Stimulated activated CD8-positive, alpha-beta memory T cell treated with anti-CD3 and anti-CD28 coated beads, Interleukin-15, amount 100 ng/mL, for 24 hours (primary cell): ENCODE results near the gene CPS1.

ENCODE experiments used
- DNase-seq: peaks from one replicate; pipeline ENCODE4 v3.0.0-alpha.2; 2020; ENCODE audit warnings: low read depth

Gene CPS1

GRCh38 chr2:210606001-210606400 lies 49.6 kb downstream of the CPS1 start:
- DNase-seq: no peak

DNA sequence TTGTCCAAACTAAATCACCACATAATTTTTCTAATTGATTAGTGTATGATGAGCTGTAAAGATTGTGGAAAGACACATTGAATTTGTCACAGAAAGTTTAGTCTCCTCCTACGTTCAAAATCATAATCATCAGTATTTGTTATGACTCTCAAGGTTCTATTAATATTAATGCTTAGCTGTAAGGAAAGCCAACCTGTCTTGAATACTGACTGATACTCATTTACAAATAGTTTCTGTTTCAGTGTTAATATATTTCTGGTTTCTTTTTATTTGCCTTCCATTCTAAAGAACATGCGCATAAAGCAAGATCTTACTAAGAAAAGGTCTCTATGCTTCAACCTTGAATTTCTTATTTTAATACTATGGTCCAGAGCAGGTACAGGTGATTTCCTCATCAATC lies 55.1 kb downstream of the CPS1 start:
- DNase-seq: no peak

GRCh38 chr2:210616074-210616473 lies 59.7 kb downstream of the CPS1 start:
- no peak for DNase-seq

- DNase-seq: no peak
Observed at GRCh38 chr2:210617318-210617717, 60.9 kb downstream of the CPS1 start.

DNA sequence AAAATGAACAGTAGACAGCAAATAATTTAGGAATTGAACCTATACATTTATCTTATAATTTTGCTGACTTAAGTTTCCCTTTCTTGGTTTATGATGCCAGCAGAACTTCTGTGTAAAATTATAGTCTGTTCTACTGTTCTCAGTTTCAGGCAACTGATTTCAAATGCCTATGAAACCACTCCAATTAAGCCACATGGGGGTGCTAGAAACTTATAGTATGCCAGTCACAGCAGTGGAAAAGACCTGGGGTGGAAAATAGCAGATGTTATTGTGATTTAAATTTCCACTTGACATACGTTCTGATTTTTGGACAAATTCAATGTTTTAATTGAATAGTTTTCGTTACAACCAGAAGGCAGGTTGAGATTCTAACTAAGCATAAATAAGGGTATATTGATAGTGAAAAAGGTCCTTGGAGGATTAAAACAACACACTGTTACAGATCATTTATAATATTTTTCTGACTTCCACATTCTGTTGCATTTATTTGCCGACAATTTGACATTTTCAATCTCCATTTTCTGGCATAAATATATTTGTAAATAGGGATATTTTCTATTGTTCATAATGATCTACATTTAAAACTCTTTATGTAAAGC lies 61.4 kb downstream of the CPS1 start:
- no peak for DNase-seq

GRCh38 chr2:210620456-210620855 lies 64.1 kb downstream of the CPS1 start:
- no peak for DNase-seq

DNA sequence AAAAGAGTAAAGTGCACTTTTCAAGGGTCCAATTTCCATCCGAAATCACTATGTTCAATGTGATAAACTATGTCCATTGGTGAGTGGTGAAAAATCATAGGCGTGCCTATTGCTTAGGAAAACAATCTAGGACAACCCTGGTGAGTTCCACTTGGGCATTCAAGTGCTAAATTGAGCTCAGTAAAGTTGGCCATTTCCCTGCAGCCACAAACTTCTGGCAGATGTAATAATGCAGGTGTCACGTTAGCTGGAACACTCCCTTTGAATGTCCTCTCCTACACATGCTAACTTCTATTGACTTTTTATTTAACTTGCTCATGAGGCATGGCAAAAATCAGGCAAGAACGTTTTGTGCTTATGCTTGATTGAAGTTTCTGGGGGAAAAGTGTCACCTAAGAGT lies 67.1 kb downstream of the CPS1 start:
- DNase-seq: no peak

DNA sequence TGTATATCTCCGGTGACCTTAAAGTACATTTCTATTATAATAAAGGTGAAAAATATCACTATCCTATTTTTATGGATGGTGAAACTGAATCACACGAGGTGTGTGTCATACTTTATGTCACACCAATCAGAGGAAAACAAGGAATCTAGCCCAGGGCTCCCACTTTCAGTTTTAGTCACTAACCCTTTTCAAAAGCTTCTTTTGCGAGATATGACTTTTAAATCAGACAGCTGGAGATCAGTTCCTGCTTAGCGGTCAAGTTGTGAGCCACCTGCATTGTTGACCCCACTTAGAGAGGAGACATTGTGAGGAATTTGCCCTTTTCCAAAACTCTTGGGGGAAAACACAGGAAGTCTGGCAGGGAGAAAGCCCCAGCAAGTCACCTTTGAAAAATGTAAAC lies 70.5 kb downstream of the CPS1 start:
- DNase-seq: no peak

- no peak for DNase-seq
Observed at GRCh38 chr2:210630873-210631560, 74.6 kb downstream of the CPS1 start.

- DNase-seq: no peak
Observed at GRCh38 chr2:210633699-210634098, 77.3 kb downstream of the CPS1 start.

DNA sequence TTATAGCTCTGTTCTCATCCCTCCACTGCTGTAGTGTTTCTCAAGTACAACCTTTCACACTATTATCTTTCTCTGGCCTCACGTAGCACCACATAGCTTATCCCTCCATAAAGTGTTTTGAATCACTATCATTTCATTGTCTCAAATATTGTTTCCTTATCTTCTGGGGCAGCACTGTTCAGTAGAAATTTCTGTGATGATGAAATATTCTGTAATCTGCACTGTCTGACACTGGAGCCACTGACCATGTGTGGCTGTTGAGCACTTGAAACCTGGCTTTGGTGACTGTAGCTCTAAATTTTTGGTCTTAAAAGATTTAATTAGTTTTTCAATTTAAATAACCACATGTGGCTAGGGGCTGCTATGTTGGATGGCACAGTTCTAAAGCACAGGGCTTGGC lies 78.9 kb downstream of the CPS1 start:
- DNase-seq: no peak

GRCh38 chr2:210642333-210642732 lies 85.9 kb downstream of the CPS1 start:
- DNase-seq: no peak

GRCh38 chr2:210647151-210647550 lies 90.8 kb downstream of the CPS1 start:
- DNase-seq: no peak

- DNase-seq: no peak
Observed at GRCh38 chr2:210654091-210654490, 97.7 kb downstream of the CPS1 start.

DNA sequence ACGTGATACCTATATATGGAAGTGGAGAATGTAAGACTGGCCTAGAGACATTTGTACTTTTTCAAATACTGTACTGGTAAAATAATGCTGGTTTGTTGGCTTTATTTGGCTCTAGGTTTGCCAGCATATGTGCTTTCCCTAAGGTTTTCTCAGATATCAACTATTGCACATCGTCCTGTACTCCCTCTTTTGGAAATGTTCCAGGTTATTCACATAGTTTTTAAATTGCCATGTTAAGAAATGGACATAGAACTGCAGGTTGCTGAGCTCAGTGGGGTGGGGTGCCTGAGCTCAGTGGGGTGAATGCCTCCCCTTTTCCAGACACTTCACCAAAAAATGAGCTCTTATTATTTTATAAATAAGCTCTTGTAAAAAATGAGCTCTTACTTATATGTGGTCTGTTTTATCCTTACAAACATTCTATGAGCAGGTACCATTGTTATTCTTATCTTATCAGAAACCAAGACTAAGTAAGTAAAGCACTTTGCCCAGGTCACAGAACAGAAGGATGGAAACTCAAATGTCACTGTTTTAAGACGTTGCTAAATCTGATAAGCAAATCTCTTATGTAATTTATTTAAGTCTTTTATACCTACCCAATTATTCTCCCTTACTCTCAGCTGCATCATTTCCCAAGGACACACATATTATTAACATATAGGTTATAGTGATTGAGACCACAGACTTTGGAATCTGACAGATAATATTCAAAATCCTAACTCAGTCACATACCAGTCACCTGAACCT lies 99.0 kb downstream of the CPS1 start:
- DNase-seq: no peak

DNA sequence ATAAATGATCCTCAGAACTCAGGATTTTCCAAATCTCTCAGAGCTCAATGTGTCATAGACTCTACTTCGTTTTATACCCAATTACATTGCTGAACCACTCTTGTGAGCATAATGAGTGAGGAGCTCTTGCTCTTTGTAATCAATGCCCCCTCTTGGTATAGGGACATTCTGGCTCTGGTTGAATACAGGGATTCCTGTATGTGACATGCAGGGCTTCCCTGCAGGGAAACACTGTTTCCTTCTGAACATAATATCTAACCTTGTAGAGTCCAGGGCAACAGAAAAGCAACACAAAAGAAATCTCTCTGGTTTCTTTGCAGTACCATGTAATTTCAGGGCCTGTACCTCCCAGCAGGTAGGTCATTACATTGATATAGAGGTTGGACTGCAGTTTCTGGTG lies 101.5 kb downstream of the CPS1 start:
- no peak for DNase-seq

DNA sequence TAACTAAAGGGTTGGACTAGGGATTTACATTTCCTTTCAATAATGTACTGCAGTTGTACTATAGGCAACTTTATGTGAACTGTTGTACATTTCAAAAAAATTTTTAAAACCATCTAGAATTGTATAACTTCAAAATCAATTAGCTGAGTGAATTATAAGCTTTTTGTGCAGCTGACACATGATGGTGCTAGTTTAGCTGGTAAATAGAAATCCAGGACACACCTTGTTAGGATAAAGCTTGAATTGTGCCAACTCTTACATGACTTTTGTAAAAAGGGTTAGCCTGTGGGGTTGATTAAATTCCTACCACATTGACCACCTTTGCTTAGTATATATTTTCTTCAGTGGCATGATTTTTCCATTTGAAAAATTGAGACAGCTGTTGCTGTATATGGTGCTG lies 104.4 kb downstream of the CPS1 start:
- no peak for DNase-seq

DNA sequence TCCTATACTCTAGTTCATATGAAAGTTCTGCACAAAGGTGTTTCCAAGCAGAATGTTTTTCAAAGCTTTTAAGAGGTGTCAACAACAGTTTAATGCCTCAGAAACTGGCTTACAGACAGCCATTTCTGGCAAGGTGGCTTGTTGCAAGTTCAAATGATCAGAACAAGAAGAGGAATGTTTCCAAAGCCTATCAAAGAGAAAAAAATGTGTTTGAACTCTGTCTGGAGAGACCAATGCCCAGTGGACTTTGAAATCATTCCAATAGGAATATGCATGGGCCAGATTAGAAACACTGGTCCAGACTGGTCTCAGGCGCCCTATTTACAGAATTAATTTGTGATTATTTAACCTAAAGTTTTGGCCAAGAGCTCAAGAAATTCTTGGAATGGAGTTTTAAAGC lies 106.2 kb downstream of the CPS1 start:
- DNase-seq: no peak

DNA sequence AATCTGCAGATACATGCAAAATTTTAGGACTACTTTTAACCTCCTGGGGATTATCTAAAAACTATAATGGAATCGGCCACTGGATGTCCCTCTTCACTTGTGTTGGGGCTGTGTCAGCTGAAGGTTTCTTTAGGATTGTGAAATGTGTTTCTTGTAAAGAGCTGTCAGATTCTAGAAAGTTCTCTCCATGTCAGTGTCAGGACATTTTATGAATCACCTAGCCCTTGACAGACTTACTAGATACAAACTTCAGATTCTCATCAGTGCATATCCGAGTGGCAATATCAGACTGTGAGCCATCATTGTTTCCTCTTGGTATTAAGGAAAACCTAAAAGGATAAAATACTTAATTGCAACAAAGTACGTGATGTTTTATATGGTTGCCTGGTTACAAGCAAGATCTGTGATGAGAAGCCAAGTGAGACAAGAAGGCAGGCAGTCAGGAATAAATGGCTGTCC lies 107.3 kb downstream of the CPS1 start:
- no peak for DNase-seq

- no peak for DNase-seq
Observed at GRCh38 chr2:210667711-210668110, 111.3 kb downstream of the CPS1 start.

GRCh38 chr2:210671065-210671464 lies 114.7 kb downstream of the CPS1 start:
- no peak for DNase-seq

DNA sequence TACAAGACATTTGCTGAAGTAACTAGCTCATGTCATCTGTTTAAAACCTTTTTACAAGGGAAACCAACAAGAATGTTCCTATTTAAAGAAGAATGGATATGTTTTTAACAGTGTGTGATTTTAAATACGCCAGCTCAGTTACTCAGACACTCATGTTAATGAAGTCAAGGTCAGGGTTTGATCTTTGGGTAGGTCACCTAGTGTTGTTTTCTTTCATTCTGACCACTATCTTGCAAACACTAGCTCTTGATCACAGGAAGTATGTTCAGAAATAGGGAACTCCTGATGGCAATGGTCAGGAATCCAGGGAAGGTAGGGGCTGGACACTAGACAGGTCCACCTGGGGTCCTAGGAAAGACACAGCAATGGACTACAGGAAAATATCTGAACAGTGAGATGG lies 116.7 kb downstream of the CPS1 start:
- DNase-seq: no peak

DNA sequence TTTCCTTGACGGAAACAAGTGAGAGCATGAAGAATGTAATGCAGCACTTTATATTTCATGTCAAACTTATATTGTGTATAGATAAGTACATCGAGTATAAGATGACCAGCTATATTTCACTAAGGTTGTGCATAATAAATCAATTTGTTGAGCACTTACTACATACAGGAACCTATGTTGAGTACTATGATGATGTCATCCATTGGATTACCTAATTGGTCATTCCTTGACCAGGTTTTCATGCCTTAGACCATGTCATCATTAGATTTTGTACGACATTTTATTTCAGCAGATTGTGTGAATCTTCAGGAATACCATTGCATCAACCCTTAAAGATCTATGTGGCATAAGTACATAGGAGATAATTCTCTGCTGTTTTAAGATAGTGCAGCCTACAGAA lies 119.7 kb downstream of the CPS1 start:
- DNase-seq: no peak
